Esophagus squamous epithelium (tissue), 5 donors: ENCODE measurements around the gene CCDC154. TPM values are rescaled to one million over a fixed set of nuclear protein-coding genes. Genes with fewer than 3 reads are reported as not detected.
A peak's percentile ranks its signal among the peaks of the same experiment; 100 is the strongest.
"Not testable (repeated sequence)": the region's sequence is repeated elsewhere in the genome, so short reads cannot be mapped to it uniquely, and the experiment has no call there.

ENCODE experiments used
- DNase-seq: peaks from one replicate; lab custom pipeline; 2025; lab: John Stamatoyannopoulos, UW
- H3K27ac ChIP-seq, 4 donors: fragments of 200-600 bp; sonication (generic); one replicate each; pipeline ENCODE4 v1.5.1; 2016 to 2019; ENCODE audit warnings: mild to moderate bottlenecking in 1 of 4
- H3K27me3 ChIP-seq, 4 donors: fragments of 200-600 bp; sonication (generic); 1 replicate in 3 of 4; 2 replicates in 1 of 4; pipeline versions ENCODE4 v1.5.1 to v1.6.0; 2017 to 2021; ENCODE audit warnings: antibody characterized with exemption in 1 of 4
- H3K36me3 ChIP-seq, 3 donors: fragments of 200-600 bp; sonication (generic); one replicate each; pipeline ENCODE4 v1.5.1; 2016 to 2019
- H3K4me1 ChIP-seq, 3 donors: fragments of 200-600 bp; sonication (generic); one replicate each; pipeline ENCODE4 v1.5.1; 2017 to 2019
- H3K4me3 ChIP-seq, 4 donors: fragments of 200-600 bp; sonication (generic); 1 replicate in 3 of 4; 2 replicates in 1 of 4; pipeline ENCODE4 v1.5.1; 2016 to 2019; ENCODE audit warnings: mild to moderate bottlenecking in 2 of 4, moderate library complexity in 1 of 4
- H3K9me3 ChIP-seq, 3 donors: fragments of 200-600 bp; sonication (generic); one replicate each; pipeline ENCODE4 v1.5.1; 2016 to 2019
- CTCF ChIP-seq, 6 experiments: fragments of 450-650 bp in 4 of 6; fragments of 200-600 bp in 2 of 6; sonication (generic) in 2 of 6; IDR thresholded peaks; one replicate each; pipeline ENCODE4 v1.5.1; 2016 to 2019; ENCODE audit warnings: antibody characterized with exemption in 6 of 6, mild to moderate bottlenecking in 4 of 6, moderate library complexity in 4 of 6
- POLR2A ChIP-seq, 4 donors: fragments of 450-650 bp; IDR thresholded peaks; one replicate each; pipeline ENCODE4 v1.6.1; 2017; ENCODE audit warnings: antibody characterized with exemption in 4 of 4, mild to moderate bottlenecking in 4 of 4, moderate library complexity in 3 of 4
- WGBS, 2 donors: methylation state at CpG; one replicate each; pipeline ENCODE4 v1.1.5; 2018; 5-methylcytosine and 5-hydroxymethylcytosine counted together
- intact Hi-C: fragments of 100-400 bp; cut with DNase I; formaldehyde crosslinking; loops from one replicate; pipeline ENCODE4 v1.15.0; 2022
- total RNA-seq, 4 donors: library from RNA; depleted of rRNA; stranded (reverse); fragments of >200 nt; gene quantifications; one replicate each; pipeline ENCODE4 v1.1.0, GENCODE V29; 2016
- donor health status: DM: yes; HTN: yes; CAD: no.

CCDC154 gene
- total RNA-seq, 4 donors from 2014 or later, result 0.95 TPM; not detected in 3

GRCh38 chr16:1471569-1472194, 27.3 kb upstream of the CCDC154 start:
- intact Hi-C loops, result no loop called here
- no peak for DNase-seq
- peaks cover 0 to 8% (median 0%) of the 10 kb centered on the region in 3 donors for H3K36me3 ChIP-seq
- WGBS, 2 donors, result 74 to 75% methylated on average over 24 to 25 of the region's 26 CpGs
- TF ChIP-seq CTCF (IDR thresholded peaks at IDR 0.05) (no peak), POLR2A (IDR thresholded peaks at IDR 0.05) (no peak)
- peaks cover 14 to 67% (median 34%) of the 10 kb centered on the region in 3 donors for H3K4me1 ChIP-seq
- H3K9me3 ChIP-seq, result no peaks in the 10 kb centered on the region
- no peaks in the 10 kb centered on the region for H3K27me3 ChIP-seq
- no peak overlapping the region for H3K4me3 ChIP-seq
- peak overlapping the region in 3 of 4 donors; percentile 24 to 54 (median 35) for H3K27ac ChIP-seq

GRCh38 chr16:1470481-1471251, 26.3 kb upstream of the CCDC154 start:
- no peaks in the 10 kb centered on the region for H3K27me3 ChIP-seq
- peak overlapping the region in 3 of 4 donors; percentile 35 to 54 (median 44) for H3K27ac ChIP-seq
- no peak overlapping the region for H3K4me3 ChIP-seq
- peaks cover 0 to 12% (median 0%) of the 10 kb centered on the region in 3 donors for H3K36me3 ChIP-seq
- intact Hi-C loops, result no loop called here
- TF ChIP-seq POLR2A (IDR thresholded peaks at IDR 0.05) (no peak), CTCF (IDR thresholded peaks at IDR 0.05) (no peak)
- WGBS, 2 donors, result 41 to 57% methylated on average over 3 to 9 of the region's 14 CpGs
- H3K9me3 ChIP-seq, result no peaks in the 10 kb centered on the region
- peaks cover 13 to 63% (median 32%) of the 10 kb centered on the region in 3 donors for H3K4me1 ChIP-seq
- no peak for DNase-seq

GRCh38 chr16:1469693-1470201, 25.4 kb upstream of the CCDC154 start:
- H3K9me3 ChIP-seq, result no peaks in the 10 kb centered on the region
- WGBS, 2 donors, result 61 to 72% methylated on average over 20 of the region's 20 CpGs
- H3K4me1 ChIP-seq, result peaks cover 7 to 57% (median 30%) of the 10 kb centered on the region in 3 donors
- TF ChIP-seq CTCF (IDR thresholded peaks at IDR 0.05), result no peak
- no peak for TF ChIP-seq POLR2A (IDR thresholded peaks at IDR 0.05)
- intact Hi-C loops, result no loop called here
- H3K4me3 ChIP-seq, result peak overlapping the region in 1 of 4 donors; percentile 15
- DNase-seq, result no peak
- peaks cover 0 to 21% (median 0%) of the 10 kb centered on the region in 3 donors for H3K36me3 ChIP-seq
- H3K27ac ChIP-seq, result peak overlapping the region in 2 of 4 donors; percentile 35 to 54
- H3K27me3 ChIP-seq, result no peaks in the 10 kb centered on the region

- DNase-seq, intact Hi-C loops, H3K27me3 ChIP-seq, H3K9me3 ChIP-seq, H3K27ac ChIP-seq, H3K4me3 ChIP-seq: not testable (repeated sequence)
- peaks cover 0 to 28% (median 0%) of the 10 kb centered on the region in 3 donors for H3K36me3 ChIP-seq
- 63 to 68% methylated on average over 5 of the region's 5 CpGs for WGBS, 2 donors
- peaks cover 7 to 52% (median 29%) of the 10 kb centered on the region in 3 donors for H3K4me1 ChIP-seq
Measured at GRCh38 chr16:1469141-1469540, 24.8 kb upstream of the CCDC154 start.

- no peak overlapping the region for H3K27ac ChIP-seq
- H3K4me3 ChIP-seq, result no peak overlapping the region
- intact Hi-C loops, result no loop called here
- TF ChIP-seq CTCF (IDR thresholded peaks at IDR 0.05) (no peak), POLR2A (IDR thresholded peaks at IDR 0.05) (no peak)
- H3K36me3 ChIP-seq, result peaks cover 0 to 35% (median 0%) of the 10 kb centered on the region in 3 donors
- no peaks in the 10 kb centered on the region for H3K9me3 ChIP-seq
- H3K4me1 ChIP-seq, result peaks cover 0 to 45% (median 22%) of the 10 kb centered on the region in 3 donors
- DNase-seq, result no peak
- H3K27me3 ChIP-seq, result no peaks in the 10 kb centered on the region
- WGBS, 2 donors, result 88 to 93% methylated on average over 19 to 20 of the region's 22 CpGs
Measured at GRCh38 chr16:1468426-1468810, 24.1 kb upstream of the CCDC154 start.
